ENCODE results near the gene RFX4.

RFX4 gene

GRCh38 chr12:106736051-106736957 is 153.5 kb downstream of the RFX4 start:
- no peak for DNase-seq

GRCh38 chr12:106739318-106739717 is 156.5 kb downstream of the RFX4 start:
- DNase-seq = no peak

- no peak for DNase-seq
Observed at GRCh38 chr12:106739815-106740530, 157.2 kb downstream of the RFX4 start.

GRCh38 chr12:106740818-106741217 is 158.0 kb downstream of the RFX4 start:
- DNase-seq = peak; percentile 4

DNA sequence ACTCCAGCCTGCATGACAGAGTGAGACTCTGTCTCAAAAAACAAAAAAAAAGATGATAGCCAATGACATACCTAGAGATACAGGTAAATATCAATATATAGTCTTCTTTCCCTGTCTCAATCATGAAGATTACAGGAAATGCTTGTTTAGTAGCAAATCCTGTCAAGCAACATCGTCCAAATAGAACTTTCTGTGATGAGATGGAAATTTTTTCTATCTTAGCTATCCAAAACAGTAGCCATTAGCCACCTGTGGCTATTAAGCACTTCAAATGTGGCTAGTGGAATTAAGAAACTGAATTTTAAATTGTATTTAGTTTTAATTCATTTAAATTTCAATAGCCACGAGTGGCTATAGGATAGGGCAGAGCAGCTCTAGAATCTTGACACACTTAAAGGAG is 158.4 kb downstream of the RFX4 start:
- no peak for DNase-seq

GRCh38 chr12:106743270-106743988 is 160.6 kb downstream of the RFX4 start:
- no peak for DNase-seq

DNA sequence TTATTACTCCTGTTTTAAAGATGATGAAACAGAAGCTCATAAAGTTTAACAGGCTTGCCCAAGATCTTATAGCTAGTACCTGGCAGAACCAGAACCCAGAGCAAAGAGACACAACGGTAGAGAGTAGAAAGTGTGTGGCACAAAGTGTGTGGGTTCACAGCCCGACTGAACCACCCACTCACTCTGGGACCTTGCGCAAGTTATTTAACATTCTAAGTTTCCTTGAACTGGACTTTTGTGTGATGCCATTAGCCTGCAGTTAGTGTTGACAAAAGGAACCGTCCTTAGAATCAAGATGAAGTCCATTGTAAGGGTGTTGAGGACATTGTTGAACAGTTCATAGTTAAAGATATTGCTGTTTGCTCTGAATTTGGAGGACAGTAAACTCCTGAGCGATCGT is 161.8 kb downstream of the RFX4 start:
- DNase-seq = no peak

DNA sequence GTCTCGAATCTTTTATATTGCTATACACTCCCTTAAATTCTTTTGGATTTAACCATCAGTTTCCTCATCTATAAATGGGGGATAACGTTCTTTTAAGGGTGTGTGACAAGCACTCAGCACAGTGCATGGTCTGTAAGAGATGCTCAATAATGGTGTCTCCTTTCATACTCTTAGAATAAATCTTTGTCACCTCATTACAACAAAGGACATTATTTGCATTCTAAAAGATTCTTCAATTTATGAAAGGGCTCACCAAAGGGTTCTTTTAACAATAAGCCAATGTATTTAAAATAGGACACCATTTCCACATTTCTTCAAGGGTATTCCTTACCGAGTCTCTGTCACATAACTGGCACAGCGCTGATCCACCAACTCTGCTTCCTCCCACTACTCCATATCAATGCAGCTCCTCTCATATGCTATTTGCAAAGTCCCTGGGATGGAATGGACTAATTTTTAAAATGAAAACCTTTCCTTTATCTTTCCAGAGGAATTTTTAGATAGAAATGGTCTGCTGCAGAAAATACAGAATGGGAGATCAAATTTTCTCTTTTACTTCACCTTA is 162.5 kb downstream of the RFX4 start:
- no peak for DNase-seq

- DNase-seq = no peak
Observed at GRCh38 chr12:106747973-106748436, 165.2 kb downstream of the RFX4 start.

DNA sequence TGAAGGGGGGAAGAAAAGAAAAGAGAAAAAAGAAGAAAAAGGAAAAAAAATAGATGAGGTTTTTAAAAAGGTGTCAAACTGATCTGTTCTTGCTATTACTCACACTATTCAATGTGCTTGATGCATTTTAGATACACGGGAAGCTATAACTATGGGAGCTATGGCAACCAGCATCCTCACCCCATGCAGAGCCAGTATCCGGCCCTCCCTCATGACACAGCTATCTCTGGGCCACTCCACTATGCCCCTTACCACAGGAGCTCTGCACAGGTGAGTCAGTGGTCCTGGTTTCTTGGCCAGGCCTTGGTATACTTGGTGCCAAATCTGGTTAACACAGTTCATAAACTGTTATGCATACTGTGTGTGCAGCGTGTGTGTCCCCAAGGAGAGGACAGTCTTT is 167.7 kb downstream of the RFX4 start:
- DNase-seq = no peak

- DNase-seq = no peak
Observed at GRCh38 chr12:106753526-106753925, 170.7 kb downstream of the RFX4 start.

DNA sequence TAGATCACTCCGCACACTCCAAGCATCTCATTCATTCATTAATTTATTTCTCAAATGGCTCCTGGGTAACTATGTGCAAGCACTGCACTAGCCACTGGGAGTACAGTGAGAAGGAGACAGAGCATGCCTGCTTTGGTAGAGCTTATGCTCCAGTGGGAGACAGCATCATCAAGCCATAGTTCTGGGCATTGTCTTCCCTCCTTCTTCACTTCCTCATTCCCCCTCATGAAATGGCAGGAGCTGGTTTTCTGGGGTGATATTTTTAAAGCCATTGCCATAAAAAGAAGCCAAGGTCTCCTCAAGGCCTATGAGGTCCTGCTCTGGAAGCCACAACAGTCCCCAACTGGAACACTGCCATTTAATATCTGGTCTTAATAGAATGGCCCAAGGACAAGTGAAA is 171.5 kb downstream of the RFX4 start:
- no peak for DNase-seq

- no peak for DNase-seq
Observed at GRCh38 chr12:106757623-106758348, 175.0 kb downstream of the RFX4 start.

- DNase-seq = no peak
Observed at GRCh38 chr12:106758349-106759110, 175.7 kb downstream of the RFX4 start.

- no peak for DNase-seq
Observed at GRCh38 chr12:106759526-106760183, 176.9 kb downstream of the RFX4 start.

DNA sequence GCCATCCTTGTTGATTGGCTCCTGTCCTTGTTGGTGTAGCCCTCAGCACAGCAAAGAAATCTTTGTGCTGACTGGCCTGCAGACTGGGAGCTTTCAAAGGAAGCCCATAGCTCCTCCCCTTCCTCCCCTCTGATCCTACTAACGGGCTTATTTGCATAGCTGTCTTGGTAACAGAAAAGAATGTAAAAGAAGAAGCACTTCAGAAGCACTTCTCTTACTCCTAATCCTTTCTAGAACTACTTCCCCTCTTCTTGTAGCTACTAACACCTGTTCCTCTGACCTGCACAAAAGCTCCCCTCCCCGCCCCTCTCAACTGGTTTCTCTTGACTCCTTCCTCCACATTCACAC is 177.4 kb downstream of the RFX4 start:
- peak; percentile 82 to 89 for DNase-seq

DNA sequence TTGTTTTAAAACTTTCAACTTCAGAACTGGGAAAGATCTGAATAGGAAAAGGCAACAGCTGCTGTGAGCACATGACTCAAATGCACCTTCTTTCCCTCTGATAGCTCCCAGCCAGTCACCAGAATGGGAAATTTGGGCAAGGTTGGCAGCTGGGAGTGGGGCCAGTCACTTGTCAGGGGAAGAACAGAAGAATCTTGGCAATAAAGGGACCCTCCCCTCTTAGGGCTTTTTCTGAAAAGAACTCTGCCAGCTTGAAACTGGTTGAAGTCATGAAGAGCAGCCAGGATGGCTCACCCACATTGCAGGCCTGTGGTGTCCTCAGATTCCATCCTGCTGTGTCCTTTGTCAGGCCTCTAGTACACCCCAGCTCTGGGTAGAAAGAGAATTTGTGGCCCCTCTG is 181.4 kb downstream of the RFX4 start:
- DNase-seq = no peak

- peak; percentile 60 to 70 for DNase-seq
Observed at GRCh38 chr12:106764738-106765137, 181.9 kb downstream of the RFX4 start.

DNA sequence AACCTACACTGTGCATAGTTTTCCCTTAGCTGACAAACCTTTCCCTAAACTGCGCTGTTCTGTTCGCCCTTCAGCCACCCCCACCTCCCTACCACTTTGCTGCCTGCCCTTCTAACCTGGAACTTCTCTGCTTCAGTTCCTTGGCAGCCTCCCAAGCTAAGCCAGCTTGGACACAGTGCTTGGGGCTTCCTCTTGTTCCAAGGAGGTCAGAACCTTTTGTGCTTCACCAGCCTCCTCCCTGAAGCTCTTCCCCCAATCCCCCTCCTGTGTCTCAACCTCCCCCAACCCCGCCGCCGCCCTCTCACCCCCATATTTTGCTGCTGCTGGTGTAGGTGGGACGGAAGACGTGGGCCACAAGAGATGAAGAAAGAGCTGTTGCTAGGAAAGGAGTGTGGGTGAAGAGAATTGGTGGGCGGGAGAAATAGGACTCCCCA is 183.6 kb downstream of the RFX4 start:
- DNase-seq = no peak

DNA sequence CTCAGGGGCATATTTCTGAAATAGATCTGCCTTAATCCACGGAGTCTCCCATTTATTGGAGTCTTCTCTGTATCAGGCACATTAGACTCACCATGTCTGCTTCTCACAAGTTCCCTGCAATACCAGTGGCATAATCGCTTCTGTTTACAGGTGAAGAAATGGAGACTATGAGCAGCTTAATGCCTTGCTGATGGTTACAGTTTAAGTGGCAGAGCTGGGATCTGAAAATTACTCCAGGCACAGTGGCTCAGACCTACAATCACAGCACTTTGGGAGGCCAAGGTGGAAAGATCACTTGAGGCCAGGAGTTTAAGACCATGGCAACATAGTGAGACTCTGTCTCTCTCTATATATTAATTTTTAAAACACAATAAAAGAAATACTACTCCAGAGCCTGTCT is 184.4 kb downstream of the RFX4 start:
- no peak for DNase-seq

All from AML-193 (cell line).